HEK293T (cell line): Measurements from ENCODE around the gene COPS8.

Experiments used
- CTCF ChIA-PET: fragments of 350-600 bp; formaldehyde crosslinking; extraction: SDS; loops from one replicate; lab custom pipeline; 2021; ENCODE audit warnings: antibody characterized with exemption, inconsistent platforms; lab: Yijun Ruan, JAX
- POLR2A ChIA-PET: fragments of 350-600 bp; formaldehyde crosslinking; extraction: SDS; loops from one replicate; lab custom pipeline; 2020; ENCODE audit warnings: antibody characterized with exemption, inconsistent platforms; lab: Yijun Ruan, JAX
- DNase-seq: peaks from one replicate; pipeline ENCODE4 v3.0.0; 2012; ENCODE audit warnings: mixed read lengths; ENCODE audit errors: extremely low spot score
- ARNT ChIP-seq: fragments of 450-650 bp; IDR thresholded peaks from 2 replicates; pipeline ENCODE4 v1.6.1; 2017; ENCODE audit warnings: mild to moderate bottlenecking
- BHLHE40 ChIP-seq: fragments of 450-650 bp; IDR thresholded peaks from 2 replicates; pipeline ENCODE4 v1.6.1; 2016; ENCODE audit warnings: mild to moderate bottlenecking, moderate library complexity, borderline replicate concordance
- CTBP1 ChIP-seq: fragments of 450-650 bp; IDR thresholded peaks from 2 replicates; pipeline ENCODE4 v1.6.1; 2016; ENCODE audit warnings: borderline replicate concordance
- ELF4 ChIP-seq: fragments of 450-650 bp; IDR thresholded peaks from 2 replicates; pipeline ENCODE4 v1.6.1; 2017; ENCODE audit warnings: antibody characterized with exemption
- FOXA1 ChIP-seq: fragments of 450-650 bp; IDR thresholded peaks from 2 replicates; pipeline ENCODE4 v1.6.1; 2016; ENCODE audit warnings: mild to moderate bottlenecking
- FOXK2 ChIP-seq: fragments of 450-650 bp; IDR thresholded peaks from 2 replicates; pipeline ENCODE4 v1.6.1; 2016; ENCODE audit warnings: mild to moderate bottlenecking
- FOXM1 ChIP-seq: fragments of 450-650 bp; IDR thresholded peaks from 2 replicates; pipeline ENCODE4 v1.6.1; 2017; ENCODE audit warnings: mild to moderate bottlenecking, borderline replicate concordance
- HDGF ChIP-seq: fragments of 450-650 bp; IDR thresholded peaks from 2 replicates; pipeline ENCODE4 v1.6.1; 2017; ENCODE audit warnings: antibody characterized with exemption, borderline replicate concordance
- L3MBTL2 ChIP-seq: fragments of 450-650 bp; conservative IDR thresholded peaks from 2 replicates; pipeline ENCODE4 v1.6.1; 2016; ENCODE audit warnings: mild to moderate bottlenecking
- LEF1 ChIP-seq: fragments of 450-650 bp; IDR thresholded peaks from 2 replicates; pipeline ENCODE4 v1.6.1; 2017; ENCODE audit warnings: mild to moderate bottlenecking, borderline replicate concordance
- NFRKB ChIP-seq: fragments of 450-650 bp; IDR thresholded peaks from 2 replicates; pipeline ENCODE4 v1.6.1; 2016; ENCODE audit warnings: mild to moderate bottlenecking, moderate library complexity
- SP1 ChIP-seq: fragments of 450-650 bp; IDR thresholded peaks from 2 replicates; pipeline ENCODE4 v1.6.1; 2017
- SUZ12 ChIP-seq: fragments of 450-650 bp; IDR thresholded peaks from 2 replicates; pipeline ENCODE4 v1.6.1; 2016; ENCODE audit warnings: mild to moderate bottlenecking
- TARDBP ChIP-seq: fragments of 450-650 bp; IDR thresholded peaks from 2 replicates; pipeline ENCODE4 v1.6.1; 2016
- ZNF384 ChIP-seq: fragments of 450-650 bp; IDR thresholded peaks from 2 replicates; pipeline ENCODE4 v1.6.1; 2016
- TF ChIP-seq, protein P1 (sequence below): fragments of 450-650 bp; IDR thresholded peaks from 2 replicates; pipeline ENCODE4 v1.6.1; 2016

Gene COPS8

DNA sequence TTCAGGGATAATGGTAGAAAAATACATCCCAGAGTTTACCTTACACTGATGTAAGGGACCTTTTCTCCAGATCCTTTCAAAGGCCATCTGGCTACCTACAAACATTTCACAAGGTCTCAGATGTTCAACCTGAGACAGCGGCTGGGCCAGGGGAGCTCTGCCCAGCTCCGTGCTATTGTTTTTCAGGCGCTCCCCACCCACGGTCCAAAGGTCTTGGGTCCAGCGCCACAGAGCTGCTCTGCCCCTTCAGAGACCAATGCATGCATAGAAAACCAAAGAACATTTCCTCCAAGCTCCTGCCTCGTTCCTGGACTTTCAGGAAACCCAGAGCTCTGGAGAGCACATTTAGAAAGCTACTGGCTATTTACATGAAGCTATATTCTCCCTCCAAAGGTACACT is 40.3 kb downstream of the COPS8 start:
- CTCF ChIA-PET, result no interaction called here

DNA sequence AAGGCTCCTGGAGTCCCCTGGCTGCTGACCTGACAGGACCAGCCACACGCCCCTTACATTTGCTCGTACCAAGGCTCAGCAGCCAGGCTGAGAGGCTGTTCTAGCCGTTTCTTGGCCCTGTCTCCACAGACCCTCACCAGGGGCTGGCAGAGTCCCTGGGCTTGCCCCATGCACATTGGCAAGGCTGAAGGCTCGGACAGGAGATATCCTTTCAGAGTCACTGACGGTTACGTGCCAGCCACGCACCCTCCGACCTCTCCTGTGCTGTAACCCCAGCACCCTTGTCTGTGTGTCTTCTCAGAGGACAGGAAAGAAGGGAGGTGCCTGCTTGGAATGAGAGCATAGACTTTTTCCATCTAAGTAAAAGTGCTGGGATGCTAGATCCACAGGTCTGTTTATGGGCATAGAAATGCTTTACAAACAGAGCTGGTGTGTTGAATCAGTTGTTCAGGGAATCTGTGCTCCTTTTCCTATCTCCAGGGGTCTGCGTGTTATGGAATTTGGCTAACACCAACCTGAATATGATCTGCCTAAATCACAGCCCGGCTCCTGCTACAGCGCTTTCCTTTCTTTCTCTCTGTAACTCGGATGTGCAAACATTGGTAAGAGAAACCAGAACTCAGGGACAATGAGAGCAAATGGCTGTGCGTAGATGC is 41.0 kb downstream of the COPS8 start:
- no peak for TF ChIP-seq FOXM1
- ChIA-PET CTCF (no interaction called here), POLR2A (no interaction called here)
- no peak for DNase-seq

More for the DNA sequence above, 40.3 kb downstream of the COPS8 start:
- TF ChIP-seq BHLHE40, result no peak
- TF ChIP-seq FOXK2, result no peak
- TF ChIP-seq FOXM1, result no peak
- no peak for TF ChIP-seq L3MBTL2
- no peak for TF ChIP-seq FOXA1
- TF ChIP-seq HDGF, result no peak
- no peak for TF ChIP-seq ARNT
- no peak for TF ChIP-seq ELF4
- TF ChIP-seq NFRKB, result no peak
- TF ChIP-seq, protein P1, sequence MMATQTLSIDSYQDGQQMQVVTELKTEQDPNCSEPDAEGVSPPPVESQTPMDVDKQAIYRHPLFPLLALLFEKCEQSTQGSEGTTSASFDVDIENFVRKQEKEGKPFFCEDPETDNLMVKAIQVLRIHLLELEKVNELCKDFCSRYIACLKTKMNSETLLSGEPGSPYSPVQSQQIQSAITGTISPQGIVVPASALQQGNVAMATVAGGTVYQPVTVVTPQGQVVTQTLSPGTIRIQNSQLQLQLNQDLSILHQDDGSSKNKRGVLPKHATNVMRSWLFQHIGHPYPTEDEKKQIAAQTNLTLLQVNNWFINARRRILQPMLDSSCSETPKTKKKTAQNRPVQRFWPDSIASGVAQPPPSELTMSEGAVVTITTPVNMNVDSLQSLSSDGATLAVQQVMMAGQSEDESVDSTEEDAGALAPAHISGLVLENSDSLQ, result no peak
- no peak for TF ChIP-seq SUZ12
- no peak for TF ChIP-seq ZNF384
- no peak for TF ChIP-seq SP1
- no peak for TF ChIP-seq CTBP1
- TF ChIP-seq LEF1, result no peak
- TF ChIP-seq TARDBP, result no peak
- POLR2A ChIA-PET, result no interaction called here
- no peak for DNase-seq

DNA sequence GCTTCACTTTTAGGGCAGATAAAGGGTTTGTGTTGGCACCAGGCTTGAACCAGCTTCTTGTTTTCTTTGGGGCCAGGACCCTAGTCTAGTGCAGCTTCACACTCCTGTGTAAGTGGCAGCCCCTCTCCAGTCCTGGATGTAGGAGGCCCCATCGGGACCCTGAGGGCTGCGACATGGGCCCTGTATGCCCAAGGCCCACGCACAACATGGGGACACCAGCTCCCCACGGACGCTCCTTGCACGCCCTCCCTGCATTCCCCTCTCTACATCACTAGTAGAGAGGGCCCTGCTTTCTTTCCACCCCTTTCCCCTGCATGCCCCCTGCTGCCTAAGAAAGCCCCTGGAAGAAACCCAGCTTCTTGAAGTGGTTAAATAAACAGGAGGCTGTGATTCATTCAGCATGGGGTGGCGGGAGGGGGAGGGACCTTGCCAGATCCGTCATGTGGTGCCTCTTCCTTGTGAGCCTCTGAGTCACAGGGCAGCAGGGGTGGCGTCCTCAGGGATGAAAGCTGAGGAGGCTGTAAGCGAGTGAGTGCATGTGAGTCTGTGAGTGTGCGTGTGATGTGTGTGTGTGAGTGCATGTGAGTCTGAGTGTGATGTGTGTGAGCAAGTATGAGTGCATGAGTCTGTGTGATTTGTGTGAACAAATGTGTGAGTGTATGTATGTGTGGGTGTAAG is 42.5 kb downstream of the COPS8 start:
- ChIA-PET CTCF (no interaction called here), POLR2A (no interaction called here)
- peak; percentile 10 for DNase-seq
- TF ChIP-seq FOXM1 (no peak), ELF4 (no peak), ZNF384 (no peak), BHLHE40 (no peak), FOXK2 (no peak), CTBP1 (no peak), NFRKB (no peak), L3MBTL2 (no peak), SUZ12 (no peak), FOXA1 (no peak)

DNA sequence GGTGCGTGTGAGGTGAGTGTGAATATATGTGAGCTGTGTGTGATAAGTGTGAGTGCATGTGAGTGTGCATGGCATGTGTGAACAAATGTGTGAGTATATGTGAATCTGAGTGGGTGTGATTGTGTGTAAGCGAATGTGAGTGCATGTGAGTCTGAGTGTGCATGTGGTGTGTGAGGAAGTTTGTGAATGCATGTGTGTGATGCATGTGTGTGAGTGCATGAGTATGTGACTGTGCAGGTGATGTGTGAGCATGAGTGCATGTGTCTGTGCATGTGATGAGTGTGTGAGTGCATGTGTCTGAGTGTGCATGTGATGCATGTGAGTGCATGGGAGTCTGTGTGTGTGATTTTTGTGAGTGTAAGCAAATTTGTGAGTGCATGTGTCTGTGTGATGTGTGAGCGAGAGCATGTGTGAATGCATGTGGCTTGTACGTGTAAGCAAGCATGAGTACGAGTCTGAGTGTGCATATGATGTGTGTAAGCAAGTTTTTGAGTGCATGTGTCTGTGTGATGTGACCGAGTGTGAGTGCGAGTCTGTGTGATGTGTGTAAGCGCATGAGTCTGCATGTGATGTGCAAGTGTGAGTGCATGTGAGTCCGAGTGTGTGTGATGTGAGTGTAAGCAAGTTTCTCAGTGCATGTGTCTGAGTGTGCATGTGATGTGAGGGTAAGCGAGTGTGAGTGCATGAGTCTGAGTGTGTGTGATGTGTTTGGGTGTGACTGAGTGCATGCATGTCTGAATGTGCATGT is 43.3 kb downstream of the COPS8 start:
- ChIA-PET CTCF (no interaction called here), POLR2A (no interaction called here)
- TF ChIP-seq BHLHE40 (no peak), NFRKB (no peak), ZNF384 (no peak), L3MBTL2 (no peak), FOXA1 (no peak), ARNT (no peak), LEF1 (no peak), FOXK2 (no peak), FOXM1 (no peak), CTBP1 (no peak), SP1 (no peak), ELF4 (no peak)
- TF ChIP-seq, protein P1, result no peak
- no peak for DNase-seq

DNA sequence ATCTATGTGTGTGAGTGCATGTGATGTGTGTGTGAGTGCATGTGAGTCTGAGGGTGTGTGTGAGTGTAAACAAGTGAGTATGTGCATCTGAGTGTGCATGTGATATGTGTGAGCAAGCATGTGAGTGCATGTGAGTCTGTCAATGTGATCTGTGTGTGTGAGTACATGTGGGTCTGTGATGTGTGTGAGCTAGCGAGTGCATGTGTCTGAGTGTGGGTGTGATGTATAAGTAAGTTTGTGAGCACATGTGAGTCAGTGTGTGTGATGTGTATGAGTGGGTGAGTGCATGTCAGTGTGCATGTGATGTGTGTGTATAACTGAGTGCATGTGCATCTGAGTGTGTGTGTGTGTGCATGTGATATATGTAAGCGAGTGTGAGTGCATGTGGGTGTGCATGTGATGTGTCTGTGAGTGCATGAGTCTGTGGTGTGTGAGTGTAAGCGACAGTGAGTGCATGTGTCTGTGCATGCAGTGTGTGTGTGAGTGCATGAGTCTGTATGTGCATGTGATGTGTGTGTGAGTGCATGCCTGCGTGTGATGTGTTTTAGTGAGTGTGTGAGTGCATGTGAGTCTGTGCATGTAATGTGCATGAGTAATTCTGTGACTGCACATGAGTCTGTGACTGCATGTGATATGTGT is 44.1 kb downstream of the COPS8 start:
- CTCF ChIA-PET, result no interaction called here
- POLR2A ChIA-PET, result no interaction called here
- DNase-seq, result no peak

DNA sequence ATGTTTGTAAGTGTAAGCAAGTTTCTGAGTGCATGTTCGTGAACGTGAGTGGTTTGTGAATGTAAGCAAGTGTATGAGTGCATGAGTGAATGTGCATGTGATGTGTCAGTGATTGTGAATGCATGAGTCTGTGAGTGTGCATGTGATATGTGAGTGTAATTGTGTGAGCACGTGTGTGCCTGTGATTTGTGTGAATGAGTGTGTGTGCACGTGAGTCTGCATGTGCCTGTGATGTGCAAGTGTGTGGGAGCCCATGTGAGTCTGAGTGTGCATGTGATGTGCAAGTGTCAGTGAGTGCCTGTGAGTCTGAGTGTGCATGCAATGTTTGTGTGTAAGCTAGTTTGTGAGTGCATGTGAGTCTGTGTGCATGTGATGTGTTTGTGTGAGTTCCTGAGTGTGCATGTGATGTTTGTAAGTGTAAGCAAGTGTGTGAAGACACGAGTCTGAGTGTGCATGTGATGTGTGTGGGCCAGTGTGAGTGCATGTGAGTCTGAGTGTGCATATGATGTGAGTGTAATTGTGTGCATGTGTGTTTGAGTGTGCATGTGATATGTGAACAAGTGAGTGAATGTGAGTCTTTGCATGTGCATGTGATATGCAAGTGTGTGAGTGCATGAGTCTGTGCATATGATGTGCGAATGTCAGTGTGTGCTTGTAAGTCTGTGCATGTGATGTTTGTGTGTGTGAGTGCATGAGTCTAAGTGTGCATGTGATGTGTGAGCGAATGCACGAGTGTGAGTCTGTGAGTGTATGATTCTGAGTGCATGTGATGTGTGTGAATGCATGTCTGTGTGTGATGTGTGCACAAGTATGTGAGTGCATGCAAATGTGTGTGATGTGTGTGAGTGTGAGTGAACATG is 45.1 kb downstream of the COPS8 start:
- CTCF ChIA-PET, result no interaction called here
- POLR2A ChIA-PET, result no interaction called here
- no peak for DNase-seq
- TF ChIP-seq, protein P1, result no peak
- no peak for TF ChIP-seq SUZ12
- TF ChIP-seq HDGF, result no peak
- TF ChIP-seq CTBP1, result no peak
- TF ChIP-seq FOXA1, result no peak
- TF ChIP-seq BHLHE40, result no peak
- TF ChIP-seq ARNT, result no peak
- TF ChIP-seq LEF1, result no peak
- TF ChIP-seq L3MBTL2, result no peak
- no peak for TF ChIP-seq ZNF384
- TF ChIP-seq NFRKB, result no peak
- no peak for TF ChIP-seq FOXK2
- no peak for TF ChIP-seq TARDBP
- no peak for TF ChIP-seq SP1
- no peak for TF ChIP-seq FOXM1
- TF ChIP-seq ELF4, result no peak

More for the DNA sequence above, 44.1 kb downstream of the COPS8 start:
- TF ChIP-seq SP1 (no peak), TARDBP (0 out of 2 replicates have a peak, but pooled peaks have one; percentile 16)
